HG03575 (cell line): ENCODE measurements around the gene CCDC110.

Experiments used
- ATAC-seq: cut with Tn5 transposase; IDR thresholded peaks from one replicate; pipeline ENCODE4 v1.9.1; 2021; ENCODE audit not compliant: unreplicated experiment, insufficient number of reproducible peaks, low FRiP score; ENCODE audit errors: extremely low read depth

CCDC110 gene

GRCh38 chr4:185479507-185479971 lies 8.0 kb upstream of the CCDC110 start:
- ATAC-seq = peak; percentile 81

- ATAC-seq = no peak
Observed at GRCh38 chr4:185473247-185473646, 1.7 kb upstream of the CCDC110 start.

GRCh38 chr4:185472103-185472542 lies 590 bp upstream of the CCDC110 start:
- no peak for ATAC-seq

GRCh38 chr4:185470501-185471195 lies 885 bp downstream of the CCDC110 start:
- no peak for ATAC-seq

- no peak for ATAC-seq
Observed at GRCh38 chr4:185469580-185470154, 1.9 kb downstream of the CCDC110 start.

- ATAC-seq = no peak
Observed at GRCh38 chr4:185468999-185469398, 2.5 kb downstream of the CCDC110 start.

GRCh38 chr4:185467991-185468390 lies 3.5 kb downstream of the CCDC110 start:
- ATAC-seq = no peak

- ATAC-seq = no peak
Observed at GRCh38 chr4:185467101-185467500, 4.4 kb downstream of the CCDC110 start.

- ATAC-seq = no peak
Observed at GRCh38 chr4:185465707-185466106, 5.8 kb downstream of the CCDC110 start.

- no peak for ATAC-seq
Observed at GRCh38 chr4:185464887-185465286, 6.6 kb downstream of the CCDC110 start.

- no peak for ATAC-seq
Observed at GRCh38 chr4:185464183-185464582, 7.3 kb downstream of the CCDC110 start.

GRCh38 chr4:185463541-185463940 lies 8.0 kb downstream of the CCDC110 start:
- ATAC-seq = no peak

GRCh38 chr4:185461565-185461964 lies 10.0 kb downstream of the CCDC110 start:
- no peak for ATAC-seq

- no peak for ATAC-seq
Observed at GRCh38 chr4:185457136-185457535, 14.4 kb downstream of the CCDC110 start.

GRCh38 chr4:185456131-185456530 lies 15.4 kb downstream of the CCDC110 start:
- ATAC-seq = no peak

GRCh38 chr4:185445209-185445608 lies 26.3 kb downstream of the CCDC110 start:
- ATAC-seq = no peak

- no peak for ATAC-seq
Observed at GRCh38 chr4:185441479-185441878, 30.1 kb downstream of the CCDC110 start.

- no peak for ATAC-seq
Observed at GRCh38 chr4:185437809-185438208, 33.7 kb downstream of the CCDC110 start.

GRCh38 chr4:185435466-185435865 lies 36.1 kb downstream of the CCDC110 start:
- no peak for ATAC-seq

- ATAC-seq = no peak
Observed at GRCh38 chr4:185429660-185430059, 41.9 kb downstream of the CCDC110 start.
